ENCODE results near the gene ANXA5. TPM values are rescaled to one million over a fixed set of nuclear protein-coding genes. Genes with fewer than 3 reads are reported as not detected.
"Not testable (repeated sequence)": the region's sequence is repeated elsewhere in the genome, so short reads cannot be mapped to it uniquely, and the experiment has no call there.

Gene ANXA5
- total and polyA plus RNA-seq, 2 of the 4 experiments (the other 2 are of a cell fraction), result 780 to 1,448 TPM

DNA sequence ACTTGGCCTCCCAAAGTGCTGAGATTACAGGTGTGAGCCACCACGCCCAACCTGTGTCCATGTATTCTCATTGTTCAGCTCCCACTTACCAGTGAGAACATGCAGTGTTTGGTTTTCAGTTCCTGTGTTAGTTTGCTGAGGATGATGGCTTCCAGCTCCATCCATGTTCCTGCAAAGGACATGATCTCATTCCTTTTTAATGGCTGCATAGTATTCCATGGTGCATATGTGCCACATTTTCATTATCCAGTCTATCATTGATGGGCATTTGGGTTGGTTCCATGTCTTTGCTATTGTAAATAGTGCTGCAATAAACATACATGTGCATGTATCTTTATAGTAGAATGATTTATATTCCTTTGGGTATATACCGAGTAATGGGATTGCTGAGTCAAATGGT, 33.0 kb upstream of the ANXA5 start:
- H3K9ac ChIP-seq (ENCODE audit: low read depth, low read length); DNase-seq; POLR2A ChIA-PET (ENCODE audit: unreplicated experiment); H4K20me1 ChIP-seq (ENCODE audit: insufficient read depth, low read length); H3K4me3 ChIP-seq (ENCODE audit: insufficient read depth, low read depth, low read length); CTCF ChIA-PET; H4K5ac ChIP-seq (ENCODE audit: low read depth, low read length); H3K27ac ChIP-seq (ENCODE audit: insufficient read depth, low read length); H3K9me3 ChIP-seq (ENCODE audit: control insufficient read depth, insufficient read depth, low read length); H3K79me1 ChIP-seq (ENCODE audit: low read depth in 1 of 2, low read length in 2 of 2); H3K9me1 ChIP-seq (ENCODE audit: insufficient read depth, low read length); H3K27me3 ChIP-seq (ENCODE audit: control insufficient read depth, insufficient read depth, low read length); H3K36me3 ChIP-seq (ENCODE audit: control insufficient read depth, insufficient read depth, low read length); dilution Hi-C loops (cut with HindIII; ENCODE audit: low sequenced_read_pairs, unreplicated experiment); H3K4me1 ChIP-seq (ENCODE audit: control insufficient read depth, insufficient read depth, low read length); H2AK9ac ChIP-seq (replicated peaks; ENCODE audit: low read depth, low read length, poor library complexity); H2BK15ac ChIP-seq (ENCODE audit: low read depth, low read length); H3K4me2 ChIP-seq (ENCODE audit: low read depth, low read length); H2AFZ ChIP-seq (replicated peaks; ENCODE audit: low read length, poor library complexity); BruUV-seq (replicated peaks); ATAC-seq (ENCODE audit: low read depth); H3K18ac ChIP-seq (ENCODE audit: low read depth, low read length); H3K23ac ChIP-seq (ENCODE audit: low read depth, low read length); H3K56ac ChIP-seq (ENCODE audit: extremely low read depth, insufficient read depth, low read length); H3K14ac ChIP-seq (replicated peaks; ENCODE audit: low read depth, low read length): not testable (repeated sequence)
- intact Hi-C loops (cut with micrococcal nuclease) (loop anchor here (2.0 kb wide), 3 partner anchors 19 to 245 kb away; no protein-coding TSS in a partner anchor), in situ Hi-C loops (cut with MboI; ENCODE audit: low sequenced_read_pairs) (loop anchor here (25.0 kb wide), 1 partner anchor 542 kb away; no protein-coding TSS in a partner anchor)
- H2AK5ac ChIP-seq (ENCODE audit: low read depth, low read length), result peak overlapping the region; percentile 80
- peak overlapping the region; percentile 67 for H2BK5ac ChIP-seq (ENCODE audit: low read depth, low read length, poor library complexity, severe bottlenecking)
- peak overlapping the region in 1 of 2 experiments; percentile 62; a peak in 1 of 4 replicates for H4K8ac ChIP-seq (ENCODE audit: low read depth in 2 of 2, low read length in 2 of 2)
- H2BK120ac ChIP-seq (ENCODE audit: low read depth, low read length), result peak overlapping the region; percentile 64
- peak overlapping the region; percentile 76 for H2BK20ac ChIP-seq (ENCODE audit: low read depth, low read length)
- no CpG with 5 or more reads among the region's 2 CpGs for WGBS, 2 experiments (ENCODE audit: extremely low coverage in 2 of 2, insufficient read length in 1 of 2)
- peak overlapping the region; percentile 73 for H3K4ac ChIP-seq (ENCODE audit: low read depth, low read length)
- peak overlapping the region; percentile 76 for H4K91ac ChIP-seq (ENCODE audit: insufficient read depth, low read depth, low read length)
